ENCODE data around the gene TMED7. TPM values are rescaled to one million over a fixed set of nuclear protein-coding genes. Genes with fewer than 3 reads are reported as not detected.

Gene TMED7
- total RNA-seq, 1 donor from 2014 or later, result 66.8 TPM

DNA sequence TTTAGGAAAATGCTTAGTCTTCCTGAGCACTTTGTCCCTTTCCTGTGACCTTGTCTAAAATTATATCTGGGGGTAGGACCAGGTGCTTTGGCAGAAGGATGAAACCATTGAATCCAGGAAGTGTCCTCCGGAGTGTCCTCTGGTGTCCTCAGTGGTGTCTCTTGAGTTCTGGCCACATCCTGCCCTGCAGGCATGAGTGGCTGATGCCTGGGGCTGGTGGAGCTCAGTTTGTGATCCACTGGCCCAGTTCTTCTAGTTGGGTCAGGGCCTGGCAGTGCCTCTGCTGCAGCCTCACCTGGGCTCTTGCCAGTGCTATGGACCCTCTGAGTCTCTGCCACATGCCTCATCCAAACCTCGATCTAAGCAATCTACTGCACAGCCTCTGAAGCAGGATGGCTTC is 14.4 kb upstream of the TMED7 start:
- Mint-ChIP-seq H3K4me1 (ENCODE audit: low read depth, unreplicated experiment) (peaks cover 22% of the 10 kb centered on the region), H3K27ac (ENCODE audit: unreplicated experiment) (no peak overlapping the region), H3K36me3 (ENCODE audit: unreplicated experiment) (no peaks in the 10 kb centered on the region), H3K4me3 (ENCODE audit: unreplicated experiment) (no peak overlapping the region), H3K27me3 (ENCODE audit: unreplicated experiment) (peaks cover 7% of the 10 kb centered on the region), H3K9me3 (ENCODE audit: unreplicated experiment) (peaks cover 3% of the 10 kb centered on the region)
- no peak for TF ChIP-seq CTCF (IDR thresholded peaks at IDR 0.05; ENCODE audit: partially characterized antibody, unreplicated experiment)
- no peak for DNase-seq

DNA sequence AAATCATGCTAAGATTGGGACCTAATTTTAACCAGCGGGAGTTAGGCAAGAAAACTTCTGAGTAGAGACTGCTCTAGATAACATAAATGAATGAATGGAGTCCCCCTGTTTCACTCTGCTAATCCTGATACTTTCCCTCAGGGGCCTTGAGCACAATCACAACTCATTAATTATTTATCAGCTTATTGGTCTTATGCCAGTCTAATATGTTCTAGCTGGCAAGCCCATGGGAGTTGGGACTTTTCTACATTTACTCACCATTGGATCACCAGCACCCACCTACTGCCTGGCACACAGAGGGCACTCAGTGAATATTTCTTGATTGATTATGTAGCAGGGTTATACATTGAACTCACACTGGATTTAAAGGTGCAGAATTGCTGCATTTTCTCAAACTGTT is 13.5 kb upstream of the TMED7 start:
- H3K27ac Mint-ChIP-seq (ENCODE audit: unreplicated experiment), result peak overlapping the region; percentile 31
- peaks cover 3% of the 10 kb centered on the region for H3K27me3 Mint-ChIP-seq (ENCODE audit: unreplicated experiment)
- H3K36me3 Mint-ChIP-seq (ENCODE audit: unreplicated experiment), result no peaks in the 10 kb centered on the region
- no peak for TF ChIP-seq CTCF (IDR thresholded peaks at IDR 0.05; ENCODE audit: partially characterized antibody, unreplicated experiment)
- peaks cover 23% of the 10 kb centered on the region for H3K4me1 Mint-ChIP-seq (ENCODE audit: low read depth, unreplicated experiment)
- DNase-seq, result no peak
- peaks cover 3% of the 10 kb centered on the region for H3K9me3 Mint-ChIP-seq (ENCODE audit: unreplicated experiment)
- peak overlapping the region; percentile 27 for H3K4me3 Mint-ChIP-seq (ENCODE audit: unreplicated experiment)

DNA sequence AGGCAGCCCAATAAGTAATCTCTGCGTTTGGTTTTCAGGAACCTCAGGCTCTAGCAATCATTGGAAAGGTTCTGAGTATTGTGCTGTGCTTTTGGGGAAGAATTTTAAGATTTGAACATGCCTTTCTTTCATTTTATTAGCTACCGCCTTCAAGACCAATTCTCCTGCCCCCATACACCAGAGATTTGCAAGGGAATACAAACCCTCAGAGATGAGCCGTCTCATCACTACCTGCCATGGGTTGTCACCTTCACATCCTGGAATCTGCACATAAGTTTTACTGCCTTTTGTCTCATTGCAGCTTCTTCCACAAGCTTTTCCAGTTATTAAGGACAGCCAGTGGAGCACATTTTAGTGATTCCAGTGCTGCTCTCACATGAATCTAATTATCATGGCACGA is 11.7 kb upstream of the TMED7 start:
- Mint-ChIP-seq H3K27ac (ENCODE audit: unreplicated experiment) (no peak overlapping the region), H3K4me3 (ENCODE audit: unreplicated experiment) (no peak overlapping the region), H3K27me3 (ENCODE audit: unreplicated experiment) (peaks cover 3% of the 10 kb centered on the region), H3K4me1 (ENCODE audit: low read depth, unreplicated experiment) (peaks cover 23% of the 10 kb centered on the region), H3K36me3 (ENCODE audit: unreplicated experiment) (no peaks in the 10 kb centered on the region), H3K9me3 (ENCODE audit: unreplicated experiment) (peaks cover 3% of the 10 kb centered on the region)
- no peak for TF ChIP-seq CTCF (IDR thresholded peaks at IDR 0.05; ENCODE audit: partially characterized antibody, unreplicated experiment)
- DNase-seq, result no peak

DNA sequence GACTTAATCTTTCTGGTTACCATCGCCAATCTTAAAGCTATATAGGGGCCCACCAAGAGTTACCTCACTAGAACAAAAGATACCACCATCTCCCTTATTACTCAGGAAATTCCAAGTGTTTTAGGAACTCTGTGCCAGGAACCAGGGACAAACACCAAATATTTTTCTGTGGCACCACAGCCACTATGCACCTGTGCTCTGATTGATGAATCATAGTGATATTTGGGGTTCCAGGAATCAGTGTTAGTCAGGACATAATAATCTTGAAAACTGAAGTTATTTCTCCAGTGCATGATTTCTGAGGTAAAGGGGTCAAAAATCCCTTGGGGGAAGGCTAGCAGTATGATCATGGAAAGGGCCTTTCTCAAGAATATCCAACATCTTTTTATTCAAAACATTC is 10.2 kb upstream of the TMED7 start:
- Mint-ChIP-seq H3K9me3 (ENCODE audit: unreplicated experiment) (peaks cover 3% of the 10 kb centered on the region), H3K36me3 (ENCODE audit: unreplicated experiment) (no peaks in the 10 kb centered on the region), H3K27ac (ENCODE audit: unreplicated experiment) (no peak overlapping the region), H3K4me1 (ENCODE audit: low read depth, unreplicated experiment) (peaks cover 23% of the 10 kb centered on the region), H3K4me3 (ENCODE audit: unreplicated experiment) (no peak overlapping the region), H3K27me3 (ENCODE audit: unreplicated experiment) (peaks cover 3% of the 10 kb centered on the region)
- TF ChIP-seq CTCF (IDR thresholded peaks at IDR 0.05; ENCODE audit: partially characterized antibody, unreplicated experiment), result no peak
- no peak for DNase-seq

GRCh38 chr5:115634343-115635132 is 8.7 kb upstream of the TMED7 start:
- Mint-ChIP-seq H3K4me3 (ENCODE audit: unreplicated experiment) (no peak overlapping the region), H3K4me1 (ENCODE audit: low read depth, unreplicated experiment) (peaks cover 22% of the 10 kb centered on the region), H3K9me3 (ENCODE audit: unreplicated experiment) (peaks cover under 1% of the 10 kb centered on the region), H3K27me3 (ENCODE audit: unreplicated experiment) (no peaks in the 10 kb centered on the region), H3K36me3 (ENCODE audit: unreplicated experiment) (no peaks in the 10 kb centered on the region), H3K27ac (ENCODE audit: unreplicated experiment) (no peak overlapping the region)
- peak; percentile 83 for TF ChIP-seq CTCF (IDR thresholded peaks at IDR 0.05; ENCODE audit: partially characterized antibody, unreplicated experiment)
- peak; percentile 91 for DNase-seq

Data from glutamatergic neuron (in vitro differentiated cells).